Measurements from ENCODE around the gene C1QTNF8. TPM values are rescaled to one million over a fixed set of nuclear protein-coding genes. Genes with fewer than 3 reads are reported as not detected.

C1QTNF8 gene
- total RNA-seq, 2 donors from 2014 or later = 0.34 TPM; not detected in 1

DNA sequence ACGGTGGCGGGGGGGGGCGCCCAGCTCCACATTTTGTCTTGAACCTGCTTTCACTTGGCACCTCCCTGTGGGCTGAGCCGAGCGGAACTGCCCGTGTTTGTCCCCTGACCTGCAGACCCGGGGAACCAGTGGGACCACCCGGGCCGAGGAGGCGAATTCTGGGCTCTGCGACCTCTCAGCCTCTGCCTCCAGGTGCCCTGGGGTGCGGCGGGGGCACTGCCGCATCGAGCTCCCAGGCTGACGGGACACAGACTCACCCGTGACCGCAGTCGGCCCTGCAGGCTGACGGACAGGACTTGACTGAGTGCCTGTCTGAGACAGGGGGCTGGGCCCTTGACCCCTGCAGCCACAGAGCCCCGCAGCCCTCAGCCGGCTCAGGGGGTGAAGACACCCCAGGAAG lies 11.1 kb upstream of the C1QTNF8 start:
- no peak overlapping the region for H3K27ac ChIP-seq
- DNase-seq (ENCODE audit: low spot score) = no peak
- peaks cover 9% of the 10 kb centered on the region for H3K4me1 ChIP-seq (replicated peaks)
- no peak overlapping the region for H3K4me3 ChIP-seq
- peaks cover 1% of the 10 kb centered on the region for H3K27me3 ChIP-seq (replicated peaks; ENCODE audit: insufficient read depth)
- intact Hi-C loops (cut with DNase I) = no loop called here
- no peaks in the 10 kb centered on the region for H3K36me3 ChIP-seq
- H3K9me3 ChIP-seq = no peaks in the 10 kb centered on the region
- TF ChIP-seq POLR2AphosphoS5 (IDR thresholded peaks at IDR 0.05) (no peak), POLR2A (IDR thresholded peaks at IDR 0.05) (no peak), CTCF (IDR thresholded peaks at IDR 0.05) (no peak)
- 81% methylated on average over 21 of the region's 22 CpGs for WGBS

GRCh38 chr16:1106659-1107058 lies 10.6 kb upstream of the C1QTNF8 start:
- Histone ChIP-seq H3K9me3 (no peaks in the 10 kb centered on the region), H3K27me3 (replicated peaks; ENCODE audit: insufficient read depth) (peaks cover 6% of the 10 kb centered on the region), H3K4me3 (no peak overlapping the region), H3K4me1 (replicated peaks) (peaks cover 9% of the 10 kb centered on the region), H3K36me3 (no peaks in the 10 kb centered on the region), H3K27ac (no peak overlapping the region)
- 75% methylated on average over 16 of the region's 16 CpGs for WGBS
- DNase-seq (ENCODE audit: low spot score) = no peak
- intact Hi-C loops (cut with DNase I) = loop anchor here (1.0 kb wide), 1 partner anchor 87 kb away; no protein-coding TSS in a partner anchor
- TF ChIP-seq POLR2AphosphoS5 (IDR thresholded peaks at IDR 0.05) (no peak), CTCF (IDR thresholded peaks at IDR 0.05) (no peak), POLR2A (IDR thresholded peaks at IDR 0.05) (no peak)

DNA sequence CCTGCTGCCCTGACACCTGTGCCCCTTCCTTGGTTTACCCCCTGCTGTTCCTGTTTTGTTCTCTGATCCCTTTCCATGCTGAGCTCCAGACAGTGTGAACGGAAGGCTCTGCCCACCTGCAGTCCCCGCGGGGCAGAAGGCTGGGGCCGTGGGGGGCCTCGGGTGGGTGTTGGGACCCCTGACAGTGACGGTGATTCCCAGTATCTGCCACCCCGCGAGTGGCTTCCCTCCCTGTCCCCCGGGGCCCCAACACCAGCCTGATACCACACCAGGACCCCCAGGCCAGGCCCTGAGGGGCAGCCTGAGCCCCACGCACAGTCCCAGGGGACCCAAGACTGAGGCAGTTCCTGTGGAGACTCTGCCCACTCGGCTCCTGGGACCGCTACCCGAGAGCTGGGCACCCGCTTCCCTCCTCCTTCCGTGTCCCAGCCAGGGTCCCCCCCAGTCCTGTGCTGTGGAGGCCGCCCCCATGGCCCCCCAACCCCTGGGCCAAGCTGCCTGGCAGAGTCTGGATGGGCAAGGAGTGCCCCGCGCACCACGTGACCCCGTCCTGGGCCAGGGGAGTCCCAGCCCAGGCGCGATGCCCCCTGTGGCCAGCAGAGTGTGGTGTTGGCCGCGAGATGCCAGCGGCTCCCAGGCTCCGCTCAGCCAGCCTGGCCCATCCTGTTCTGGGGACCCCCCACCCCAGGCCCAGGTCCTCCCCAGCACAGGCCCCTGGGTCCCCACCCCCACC lies 10.0 kb upstream of the C1QTNF8 start:
- WGBS = 31% methylated on average over 26 of the region's 26 CpGs
- peak; percentile 39 for TF ChIP-seq POLR2AphosphoS5 (IDR thresholded peaks at IDR 0.05)
- peak; percentile 87 to 97 (median 91) for TF ChIP-seq CTCF (IDR thresholded peaks at IDR 0.05)
- no peak for TF ChIP-seq POLR2A (IDR thresholded peaks at IDR 0.05)
- DNase-seq (ENCODE audit: low spot score) = peak; percentile 73
- peaks cover 9% of the 10 kb centered on the region for H3K4me1 ChIP-seq (replicated peaks)
- no peaks in the 10 kb centered on the region for H3K36me3 ChIP-seq
- H3K27me3 ChIP-seq (replicated peaks; ENCODE audit: insufficient read depth) = peaks cover 6% of the 10 kb centered on the region
- no peak overlapping the region for H3K4me3 ChIP-seq
- no peaks in the 10 kb centered on the region for H3K9me3 ChIP-seq
- intact Hi-C loops (cut with DNase I) = loop anchor here (1.0 kb wide), 1 partner anchor 87 kb away; no protein-coding TSS in a partner anchor
- no peak overlapping the region for H3K27ac ChIP-seq

DNA sequence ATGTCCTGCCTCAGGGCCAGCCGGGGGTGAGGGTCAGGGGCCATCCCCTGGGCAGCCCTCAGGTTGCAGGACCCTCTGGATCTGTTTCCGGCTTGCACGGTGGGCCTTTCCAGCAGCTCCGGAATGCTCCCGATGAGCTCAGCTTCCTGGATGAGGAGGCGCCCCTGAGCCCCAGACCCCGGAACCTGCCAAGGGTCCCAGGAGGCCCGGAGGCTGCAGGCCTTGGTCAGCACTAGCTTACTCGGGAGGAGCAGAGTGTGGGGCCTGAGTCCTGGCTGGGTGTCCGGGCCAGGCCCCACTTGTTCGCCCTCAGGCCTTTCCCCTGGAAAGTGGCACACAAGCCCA lies 7.6 kb upstream of the C1QTNF8 start:
- no peak overlapping the region for H3K27ac ChIP-seq
- DNase-seq (ENCODE audit: low spot score) = no peak
- no peaks in the 10 kb centered on the region for H3K36me3 ChIP-seq
- TF ChIP-seq POLR2AphosphoS5 (IDR thresholded peaks at IDR 0.05) (no peak), CTCF (IDR thresholded peaks at IDR 0.05) (no peak), POLR2A (IDR thresholded peaks at IDR 0.05) (no peak)
- H3K4me1 ChIP-seq (replicated peaks) = no peaks in the 10 kb centered on the region
- WGBS = 64% methylated on average over 11 of the region's 11 CpGs
- H3K27me3 ChIP-seq (replicated peaks; ENCODE audit: insufficient read depth) = peaks cover 6% of the 10 kb centered on the region
- intact Hi-C loops (cut with DNase I) = no loop called here
- H3K9me3 ChIP-seq = no peaks in the 10 kb centered on the region
- H3K4me3 ChIP-seq = no peak overlapping the region

Measured in prostate gland (tissue), 2 donors.